ENCODE data around the gene ASIC3.

ASIC3 gene

GRCh38 chr7:151057989-151058780, 9.9 kb downstream of the ASIC3 start:
- H3K36me3 Mint-ChIP-seq (ENCODE audit: low read depth): peaks cover 5% of the 10 kb centered on the region
- H3K27ac Mint-ChIP-seq: peak overlapping the region; percentile 97 to 99 (median 99)
- peaks cover 40% of the 10 kb centered on the region for H3K4me1 Mint-ChIP-seq
- H3K4me3 Mint-ChIP-seq: peak overlapping the region; percentile 94 to 95 (median 94)
- peaks cover 15% of the 10 kb centered on the region for H3K27me3 Mint-ChIP-seq (ENCODE audit: low read depth)
- H3K9me3 Mint-ChIP-seq: no peaks in the 10 kb centered on the region
- TF ChIP-seq CTCF (IDR thresholded peaks at IDR 0.05; ENCODE audit: unreplicated experiment in 3 of 3): no peak

DNA sequence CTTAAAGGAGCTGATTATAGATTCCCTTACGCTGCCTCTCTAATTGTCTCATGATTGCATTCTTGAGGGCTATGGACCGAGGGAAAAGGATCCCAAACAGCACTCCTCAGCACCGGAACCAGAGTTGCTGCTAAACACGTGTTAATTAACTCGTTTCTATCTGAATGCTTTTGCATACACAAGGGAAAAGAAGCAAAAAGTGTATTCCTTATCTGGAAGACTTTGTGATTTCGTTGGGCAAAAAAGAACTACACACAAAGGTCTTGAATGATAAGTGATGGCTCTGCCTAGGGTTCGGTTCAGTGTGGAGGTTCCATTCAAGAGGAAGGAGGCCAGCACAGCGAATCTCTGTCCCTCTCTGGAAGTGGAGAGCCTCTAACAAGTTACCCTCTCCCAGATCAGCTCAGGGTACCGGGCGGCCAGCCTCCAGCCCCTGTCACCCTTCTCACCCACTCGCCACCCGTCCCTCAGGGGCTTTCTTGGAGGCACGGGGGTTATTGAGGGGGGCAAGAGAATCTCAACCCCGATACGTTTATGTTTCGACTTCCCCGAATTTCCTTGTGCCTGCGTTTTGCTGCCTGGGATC, 10.5 kb downstream of the ASIC3 start:
- Mint-ChIP-seq H3K9me3 (no peaks in the 10 kb centered on the region), H3K4me1 (peaks cover 45% of the 10 kb centered on the region), H3K27ac (peak overlapping the region; percentile 97 to 99 (median 99)), H3K36me3 (ENCODE audit: low read depth) (peaks cover 7% of the 10 kb centered on the region), H3K4me3 (peak overlapping the region; percentile 94 to 95 (median 94)), H3K27me3 (ENCODE audit: low read depth) (peaks cover 15% of the 10 kb centered on the region)
- TF ChIP-seq CTCF (IDR thresholded peaks at IDR 0.05; ENCODE audit: unreplicated experiment in 3 of 3): no peak

DNA sequence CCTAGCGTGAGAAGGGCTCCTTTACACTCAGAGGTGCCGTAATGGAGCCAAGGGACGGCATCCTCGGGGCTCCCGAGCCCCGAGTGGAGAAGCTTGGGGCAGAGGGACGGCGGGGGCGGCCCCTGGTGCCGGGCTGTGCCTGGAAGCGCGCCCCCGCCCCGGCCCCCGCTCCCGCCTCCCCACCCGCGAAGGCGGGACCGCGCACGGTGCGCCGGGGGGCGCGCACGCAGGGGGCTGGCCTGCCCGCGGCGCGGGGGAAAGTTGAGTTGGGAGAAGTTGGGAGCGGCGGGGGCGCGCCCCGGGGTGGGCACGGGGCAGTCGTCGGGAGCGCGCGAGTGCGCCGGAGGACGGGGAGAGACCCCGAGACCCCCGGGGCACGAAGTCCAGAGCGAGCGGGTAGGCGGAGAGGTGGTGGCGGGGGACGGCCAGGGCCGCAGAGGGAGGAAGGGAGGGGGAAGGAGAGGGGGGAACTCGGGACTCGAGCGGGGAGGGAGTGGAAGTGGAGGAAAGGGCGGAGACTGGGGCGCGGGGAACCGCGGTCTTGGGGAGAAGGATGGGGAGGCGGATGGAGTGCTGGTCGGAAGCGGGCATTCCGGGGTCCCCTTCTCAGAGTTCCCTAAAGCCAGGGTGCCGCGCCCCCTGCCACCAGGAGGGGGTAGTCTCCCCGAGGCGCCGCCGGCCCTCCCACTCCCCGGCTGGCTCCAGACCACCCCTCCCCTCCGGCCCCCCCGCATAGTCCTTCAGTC, 11.2 kb downstream of the ASIC3 start, which contains the start of gene SLC4A2:
Gene SLC4A2, plus strand, starts transcription at position 223 of the 746 bp plus-strand sequence. CDS start 2,399 bp downstream, outside the sequence.
- peak within 1 kb of the TSS; percentile 94 to 95 (median 94) for H3K4me3 Mint-ChIP-seq
- H3K4me1 Mint-ChIP-seq: peaks cover 45% of the 10 kb centered on the region
- H3K27ac Mint-ChIP-seq: peak within 1 kb of the TSS; percentile 97 to 99 (median 99)
- peak; percentile 48 to 63 (median 54) for TF ChIP-seq CTCF (IDR thresholded peaks at IDR 0.05; ENCODE audit: unreplicated experiment in 3 of 3)
- H3K27me3 Mint-ChIP-seq (ENCODE audit: low read depth): peaks cover 14% of the 10 kb centered on the region
- no peaks in the 10 kb centered on the region for H3K9me3 Mint-ChIP-seq
- peaks cover 6% of the 10 kb centered on the region for H3K36me3 Mint-ChIP-seq (ENCODE audit: low read depth)

DNA sequence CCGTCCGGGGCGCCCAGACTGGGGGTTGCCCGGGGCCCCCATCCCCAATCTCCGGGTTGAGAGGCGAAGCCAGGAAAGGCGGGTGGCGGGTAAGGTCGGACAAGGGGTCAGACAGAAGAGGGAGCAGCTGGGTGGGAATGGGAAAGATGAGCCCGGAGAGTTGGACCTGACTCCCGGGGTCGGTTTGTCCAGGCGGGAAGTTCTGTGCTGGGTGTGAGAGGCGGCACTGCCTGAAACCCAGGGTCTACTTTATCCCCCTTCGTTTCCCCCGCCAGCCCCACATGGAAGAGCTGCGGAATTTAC, 11.7 kb downstream of the ASIC3 start:
- Mint-ChIP-seq H3K4me3 (peak overlapping the region; percentile 92 to 95 (median 94)), H3K27ac (peak overlapping the region; percentile 37 to 66 (median 53)), H3K4me1 (peaks cover 45% of the 10 kb centered on the region), H3K9me3 (no peaks in the 10 kb centered on the region), H3K27me3 (ENCODE audit: low read depth) (peaks cover 12% of the 10 kb centered on the region), H3K36me3 (ENCODE audit: low read depth) (peaks cover 4% of the 10 kb centered on the region)
- TF ChIP-seq CTCF (IDR thresholded peaks at IDR 0.05; ENCODE audit: unreplicated experiment in 3 of 3): no peak

DNA sequence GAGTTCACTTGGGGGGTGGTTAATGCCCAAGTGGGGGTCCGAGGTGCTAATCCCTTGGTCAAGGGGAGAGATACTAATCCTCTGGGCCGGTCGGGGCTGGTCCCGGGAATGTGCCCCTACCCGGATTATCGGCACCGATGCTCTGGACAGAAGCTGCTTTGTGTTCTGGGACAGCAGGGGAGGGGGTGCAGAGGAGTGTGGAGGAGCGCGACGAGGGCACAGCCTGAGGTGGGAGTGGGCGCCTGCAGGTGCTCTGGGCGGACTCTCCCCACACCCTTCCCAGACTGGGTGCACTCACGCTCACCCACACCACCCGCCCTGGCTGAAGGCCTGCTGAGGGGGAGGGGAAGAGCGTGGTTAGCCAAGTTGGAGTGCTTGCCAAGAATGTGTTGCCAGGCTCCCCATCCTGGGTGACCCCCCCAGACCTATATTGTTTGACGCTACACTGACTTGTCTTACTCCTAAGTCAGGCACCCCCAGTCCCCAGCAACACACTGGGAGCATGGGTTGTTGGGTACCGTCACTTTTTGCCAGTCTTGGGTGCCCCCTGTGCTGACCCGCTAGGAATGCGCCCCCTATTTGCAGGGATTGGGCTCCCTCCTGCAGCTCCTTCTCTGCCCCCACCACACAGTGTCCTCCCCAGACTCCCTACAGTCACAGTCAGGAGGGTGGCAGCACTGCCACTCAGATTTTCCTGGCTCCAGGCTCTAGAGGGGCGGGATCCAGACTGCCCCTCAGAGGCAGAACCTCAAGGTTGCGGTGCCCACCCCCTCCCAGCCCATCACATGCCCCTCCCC, 12.3 kb downstream of the ASIC3 start:
- H3K27me3 Mint-ChIP-seq (ENCODE audit: low read depth): peaks cover 12% of the 10 kb centered on the region
- H3K4me1 Mint-ChIP-seq: peaks cover 45% of the 10 kb centered on the region
- H3K9me3 Mint-ChIP-seq: no peaks in the 10 kb centered on the region
- peaks cover 10% of the 10 kb centered on the region for H3K36me3 Mint-ChIP-seq (ENCODE audit: low read depth)
- peak overlapping the region; percentile 92 to 95 (median 94) for H3K4me3 Mint-ChIP-seq
- no peak for TF ChIP-seq CTCF (IDR thresholded peaks at IDR 0.05; ENCODE audit: unreplicated experiment in 3 of 3)
- peak overlapping the region; percentile 72 to 82 (median 76) for H3K27ac Mint-ChIP-seq
